ENCODE data around the gene ARHGAP22. TPM values are rescaled to one million over a fixed set of nuclear protein-coding genes. Genes with fewer than 3 reads are reported as not detected.

The ARHGAP22 gene
- total RNA-seq, 1 experiment from 2014 or later: 1.8 TPM

- no peaks in the 10 kb centered on the region for H3K36me3 ChIP-seq (ENCODE audit: control insufficient read depth, insufficient read depth, low read length)
- in situ Hi-C loops (cut with HindIII; ENCODE audit: low pct_unique_long_range_greater_than_20kb, low sequenced_read_pairs): no loop called here
- CTCF ChIA-PET: no interaction called here
Measured at GRCh38 chr10:48636901-48637300, 32.0 kb upstream of the ARHGAP22 start.

GRCh38 chr10:48636231-48636630, 31.4 kb upstream of the ARHGAP22 start:
- intact Hi-C loops (cut with micrococcal nuclease; ENCODE audit: unreplicated experiment) (no loop called here), in situ Hi-C loops (cut with HindIII; ENCODE audit: low pct_unique_long_range_greater_than_20kb, low sequenced_read_pairs) (no loop called here)
- ChIA-PET POLR2A (no interaction called here), CTCF (no interaction called here)
- H3K27me3 ChIP-seq (ENCODE audit: control insufficient read depth, insufficient read depth, low read length): peaks cover 3% of the 10 kb centered on the region; the same call in 1 of the 2 replicates
- BruUV-seq (replicated peaks): no TSS peak
- ATAC-seq (no peak), DNase-seq (ENCODE audit: low read depth, low spot score) (no peak)
- TF ChIP-seq TCF7L2 (IDR thresholded peaks at IDR 0.05; ENCODE audit: low read depth, low read length): no peak
- TF ChIP-seq, protein P1, sequence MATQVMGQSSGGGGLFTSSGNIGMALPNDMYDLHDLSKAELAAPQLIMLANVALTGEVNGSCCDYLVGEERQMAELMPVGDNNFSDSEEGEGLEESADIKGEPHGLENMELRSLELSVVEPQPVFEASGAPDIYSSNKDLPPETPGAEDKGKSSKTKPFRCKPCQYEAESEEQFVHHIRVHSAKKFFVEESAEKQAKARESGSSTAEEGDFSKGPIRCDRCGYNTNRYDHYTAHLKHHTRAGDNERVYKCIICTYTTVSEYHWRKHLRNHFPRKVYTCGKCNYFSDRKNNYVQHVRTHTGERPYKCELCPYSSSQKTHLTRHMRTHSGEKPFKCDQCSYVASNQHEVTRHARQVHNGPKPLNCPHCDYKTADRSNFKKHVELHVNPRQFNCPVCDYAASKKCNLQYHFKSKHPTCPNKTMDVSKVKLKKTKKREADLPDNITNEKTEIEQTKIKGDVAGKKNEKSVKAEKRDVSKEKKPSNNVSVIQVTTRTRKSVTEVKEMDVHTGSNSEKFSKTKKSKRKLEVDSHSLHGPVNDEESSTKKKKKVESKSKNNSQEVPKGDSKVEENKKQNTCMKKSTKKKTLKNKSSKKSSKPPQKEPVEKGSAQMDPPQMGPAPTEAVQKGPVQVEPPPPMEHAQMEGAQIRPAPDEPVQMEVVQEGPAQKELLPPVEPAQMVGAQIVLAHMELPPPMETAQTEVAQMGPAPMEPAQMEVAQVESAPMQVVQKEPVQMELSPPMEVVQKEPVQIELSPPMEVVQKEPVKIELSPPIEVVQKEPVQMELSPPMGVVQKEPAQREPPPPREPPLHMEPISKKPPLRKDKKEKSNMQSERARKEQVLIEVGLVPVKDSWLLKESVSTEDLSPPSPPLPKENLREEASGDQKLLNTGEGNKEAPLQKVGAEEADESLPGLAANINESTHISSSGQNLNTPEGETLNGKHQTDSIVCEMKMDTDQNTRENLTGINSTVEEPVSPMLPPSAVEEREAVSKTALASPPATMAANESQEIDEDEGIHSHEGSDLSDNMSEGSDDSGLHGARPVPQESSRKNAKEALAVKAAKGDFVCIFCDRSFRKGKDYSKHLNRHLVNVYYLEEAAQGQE (IDR thresholded peaks at IDR 0.05; ENCODE audit: insufficient read depth in 1 of 2, low read depth in 2 of 2, low read length in 1 of 2): no peak
- no peak for TF ChIP-seq CTCF (IDR thresholded peaks at IDR 0.05)
- no peaks in the 10 kb centered on the region for H3K36me3 ChIP-seq (ENCODE audit: control insufficient read depth, insufficient read depth, low read length)
- H3K4me3 ChIP-seq (ENCODE audit: low read depth in 2 of 2, low read length in 2 of 2): no peak overlapping the region
- no peaks in the 10 kb centered on the region for H3K4me1 ChIP-seq (ENCODE audit: control insufficient read depth, insufficient read depth, low read length)
- no peak overlapping the region for H3K27ac ChIP-seq (ENCODE audit: low read length)
- peaks cover 14% of the 10 kb centered on the region; the same call in 1 of the 2 replicates for H3K9me3 ChIP-seq (ENCODE audit: control insufficient read depth, insufficient read depth, low read depth, low read length)

More at GRCh38 chr10:48636901-48637300, 32.0 kb upstream of the ARHGAP22 start:
- peaks cover 15% of the 10 kb centered on the region; the same call in 1 of the 2 replicates for H3K9me3 ChIP-seq (ENCODE audit: control insufficient read depth, insufficient read depth, low read depth, low read length)
- POLR2A ChIA-PET: no interaction called here
- H3K27me3 ChIP-seq (ENCODE audit: control insufficient read depth, insufficient read depth, low read length): peaks cover 3% of the 10 kb centered on the region; the same call in 1 of the 2 replicates
- ATAC-seq: no peak
- no peaks in the 10 kb centered on the region for H3K4me1 ChIP-seq (ENCODE audit: control insufficient read depth, insufficient read depth, low read length)
- intact Hi-C loops (cut with micrococcal nuclease; ENCODE audit: unreplicated experiment): no loop called here
- H3K27ac ChIP-seq (ENCODE audit: low read length): no peak overlapping the region
- no TSS peak for BruUV-seq (replicated peaks)
- no peak overlapping the region for H3K4me3 ChIP-seq (ENCODE audit: low read depth in 2 of 2, low read length in 2 of 2)
- no peak for DNase-seq (ENCODE audit: low read depth, low spot score)
- no peak for TF ChIP-seq CTCF (IDR thresholded peaks at IDR 0.05)
- TF ChIP-seq POLR2AphosphoS5 (IDR thresholded peaks at IDR 0.05; ENCODE audit: low read depth, low read length): no peak
- no peak for TF ChIP-seq TCF7L2 (IDR thresholded peaks at IDR 0.05; ENCODE audit: low read depth, low read length)
- TF ChIP-seq SIN3A (IDR thresholded peaks at IDR 0.05; ENCODE audit: borderline replicate concordance, insufficient read depth, low read depth, low read length): no peak
- TF ChIP-seq, protein P1 (IDR thresholded peaks at IDR 0.05; ENCODE audit: insufficient read depth in 1 of 2, low read depth in 2 of 2, low read length in 1 of 2): no peak
